ENCODE data around the gene ALPK1.

DNA sequence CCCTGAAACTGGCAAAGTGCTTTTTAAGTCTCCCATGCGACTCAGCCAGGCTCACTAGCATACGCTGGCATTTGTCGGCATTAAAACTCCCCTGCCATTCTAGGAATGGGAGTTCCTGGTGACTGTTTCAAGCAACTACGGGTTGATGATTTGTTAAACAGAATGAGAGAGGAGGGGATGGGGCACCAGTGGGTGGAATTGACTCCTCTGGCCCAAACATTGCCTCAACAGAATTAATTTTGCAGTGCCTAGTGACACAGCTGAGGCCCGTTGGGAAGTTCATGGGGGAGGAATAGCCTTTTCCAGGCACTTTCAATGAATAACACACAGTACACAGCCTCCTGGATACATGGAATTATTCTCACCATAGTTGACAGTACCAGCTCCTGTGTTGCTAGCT, 188.8 kb downstream of the ALPK1 start:
- TF ChIP-seq, protein P1, sequence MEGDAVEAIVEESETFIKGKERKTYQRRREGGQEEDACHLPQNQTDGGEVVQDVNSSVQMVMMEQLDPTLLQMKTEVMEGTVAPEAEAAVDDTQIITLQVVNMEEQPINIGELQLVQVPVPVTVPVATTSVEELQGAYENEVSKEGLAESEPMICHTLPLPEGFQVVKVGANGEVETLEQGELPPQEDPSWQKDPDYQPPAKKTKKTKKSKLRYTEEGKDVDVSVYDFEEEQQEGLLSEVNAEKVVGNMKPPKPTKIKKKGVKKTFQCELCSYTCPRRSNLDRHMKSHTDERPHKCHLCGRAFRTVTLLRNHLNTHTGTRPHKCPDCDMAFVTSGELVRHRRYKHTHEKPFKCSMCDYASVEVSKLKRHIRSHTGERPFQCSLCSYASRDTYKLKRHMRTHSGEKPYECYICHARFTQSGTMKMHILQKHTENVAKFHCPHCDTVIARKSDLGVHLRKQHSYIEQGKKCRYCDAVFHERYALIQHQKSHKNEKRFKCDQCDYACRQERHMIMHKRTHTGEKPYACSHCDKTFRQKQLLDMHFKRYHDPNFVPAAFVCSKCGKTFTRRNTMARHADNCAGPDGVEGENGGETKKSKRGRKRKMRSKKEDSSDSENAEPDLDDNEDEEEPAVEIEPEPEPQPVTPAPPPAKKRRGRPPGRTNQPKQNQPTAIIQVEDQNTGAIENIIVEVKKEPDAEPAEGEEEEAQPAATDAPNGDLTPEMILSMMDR (IDR thresholded peaks at IDR 0.05 in 4 of 5, conservative IDR thresholded peaks at IDR 0.05 in 1 of 5) = no peak
- TF ChIP-seq POLR2A (IDR thresholded peaks at IDR 0.05) = no peak

Measured in gastrocnemius medialis (tissue), 4 donors.